Thoracic aorta (tissue), 2 donors: ENCODE results near the gene ENOX2. TPM values are rescaled to one million over a fixed set of nuclear protein-coding genes. Genes with fewer than 3 reads are reported as not detected.

Experiments used
- ATAC-seq: fragments of 150-250 bp; one replicate; pipeline ENCODE4 v1.8.0; 2017; ENCODE audit warnings: low read depth; ENCODE audit not compliant: insufficient number of reproducible peaks, low FRiP score
- DNase-seq: peaks from one replicate; pipeline ENCODE4 v3.0.0-alpha.2; 2020; ENCODE audit warnings: low spot score
- H3K27ac ChIP-seq, 2 donors: fragments of 200-600 bp; sonication (generic); 1 replicate in 1 of 2; 2 replicates in 1 of 2; pipeline ENCODE4 v1.5.1; 2016; ENCODE audit warnings: mild to moderate bottlenecking in 2 of 2, moderate library complexity in 2 of 2
- H3K27me3 ChIP-seq: fragments of 200-600 bp; sonication (generic); replicated peaks from 2 replicates; pipeline ENCODE4 v1.6.0; 2016; ENCODE audit warnings: mild to moderate bottlenecking; ENCODE audit not compliant: insufficient read depth
- H3K36me3 ChIP-seq: fragments of 200-600 bp; sonication (generic); one replicate; pipeline ENCODE4 v1.5.1; 2016
- H3K4me1 ChIP-seq, 2 donors: fragments of 200-600 bp; sonication (generic); 1 replicate in 1 of 2; 2 replicates in 1 of 2; pipeline versions ENCODE4 v1.5.1 to v1.6.0; 2016; ENCODE audit warnings: low read depth in 2 of 2, mild to moderate bottlenecking in 1 of 2; ENCODE audit not compliant: control insufficient read depth in 1 of 2
- H3K4me3 ChIP-seq: fragments of 200-600 bp; sonication (generic); 2 replicates; pipeline ENCODE4 v1.5.1; 2016; ENCODE audit warnings: mild to moderate bottlenecking
- H3K9me3 ChIP-seq: fragments of 200-600 bp; sonication (generic); 2 replicates; pipeline ENCODE4 v1.5.1; 2016
- total RNA-seq, 2 donors: library from RNA; depleted of rRNA; stranded (reverse); fragments of >200 nt; gene quantifications; one replicate each; pipeline versions ENCODE4 v1.1.0 to v1.2.3, GENCODE V29; 2016
- TF ChIP-seq, protein P1 (sequence below): fragments of 200-600 bp; sonication (generic); IDR thresholded peaks from one replicate; pipeline ENCODE4 v1.5.1; 2019; ENCODE audit warnings: antibody characterized with exemption

The ENOX2 gene
- total RNA-seq, 2 donors from 2014 or later, result 17.9 to 28.7 TPM

DNA sequence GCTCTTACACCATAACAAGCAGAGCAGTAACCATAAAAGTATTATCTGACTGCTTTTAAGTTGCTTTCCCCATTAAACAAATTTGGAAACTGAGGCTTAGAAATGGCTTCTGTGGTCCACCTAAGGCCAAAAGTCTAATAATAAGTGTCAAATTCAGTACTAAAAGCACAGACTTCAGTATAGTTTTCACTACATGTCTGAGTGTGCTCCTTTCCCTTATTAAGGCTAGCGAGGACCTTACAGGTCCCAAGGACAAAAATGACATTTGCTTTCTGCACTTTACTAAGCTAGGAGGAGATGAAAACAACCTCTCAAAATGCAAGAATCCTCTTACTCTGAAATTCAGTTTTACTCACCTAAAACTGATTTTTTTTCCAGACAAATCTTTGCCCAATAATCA, 127.2 kb downstream of the ENOX2 start:
- no peak overlapping the region for H3K4me3 ChIP-seq
- H3K9me3 ChIP-seq, result no peaks in the 10 kb centered on the region
- no peaks in the 10 kb centered on the region for H3K4me1 ChIP-seq
- TF ChIP-seq, protein P1, sequence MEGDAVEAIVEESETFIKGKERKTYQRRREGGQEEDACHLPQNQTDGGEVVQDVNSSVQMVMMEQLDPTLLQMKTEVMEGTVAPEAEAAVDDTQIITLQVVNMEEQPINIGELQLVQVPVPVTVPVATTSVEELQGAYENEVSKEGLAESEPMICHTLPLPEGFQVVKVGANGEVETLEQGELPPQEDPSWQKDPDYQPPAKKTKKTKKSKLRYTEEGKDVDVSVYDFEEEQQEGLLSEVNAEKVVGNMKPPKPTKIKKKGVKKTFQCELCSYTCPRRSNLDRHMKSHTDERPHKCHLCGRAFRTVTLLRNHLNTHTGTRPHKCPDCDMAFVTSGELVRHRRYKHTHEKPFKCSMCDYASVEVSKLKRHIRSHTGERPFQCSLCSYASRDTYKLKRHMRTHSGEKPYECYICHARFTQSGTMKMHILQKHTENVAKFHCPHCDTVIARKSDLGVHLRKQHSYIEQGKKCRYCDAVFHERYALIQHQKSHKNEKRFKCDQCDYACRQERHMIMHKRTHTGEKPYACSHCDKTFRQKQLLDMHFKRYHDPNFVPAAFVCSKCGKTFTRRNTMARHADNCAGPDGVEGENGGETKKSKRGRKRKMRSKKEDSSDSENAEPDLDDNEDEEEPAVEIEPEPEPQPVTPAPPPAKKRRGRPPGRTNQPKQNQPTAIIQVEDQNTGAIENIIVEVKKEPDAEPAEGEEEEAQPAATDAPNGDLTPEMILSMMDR, result no peak
- no peak for DNase-seq
- no peaks in the 10 kb centered on the region for H3K27me3 ChIP-seq
- H3K36me3 ChIP-seq, result no peaks in the 10 kb centered on the region
- H3K27ac ChIP-seq, result no peak overlapping the region
- ATAC-seq, result no peak

DNA sequence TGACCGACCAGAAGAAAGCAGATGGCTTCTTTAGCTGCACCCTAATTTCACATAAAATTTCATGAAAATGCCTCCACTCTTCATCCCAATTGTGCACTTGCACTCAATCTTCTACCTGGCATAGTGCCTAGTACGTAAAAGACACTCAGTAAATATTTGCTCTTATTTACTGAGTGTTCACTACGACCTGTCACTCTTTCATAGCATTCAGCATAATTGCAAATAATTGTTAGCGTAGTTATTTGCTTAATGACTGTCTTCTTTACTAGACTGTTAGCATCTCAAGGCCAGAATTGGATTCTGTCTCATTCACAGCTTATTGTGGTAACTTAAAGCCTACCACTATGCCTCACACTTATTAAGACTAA, 130.2 kb downstream of the ENOX2 start:
- no peaks in the 10 kb centered on the region for H3K4me1 ChIP-seq
- TF ChIP-seq, protein P1, result no peak
- H3K36me3 ChIP-seq, result no peaks in the 10 kb centered on the region
- H3K27ac ChIP-seq, result no peak overlapping the region
- ATAC-seq, result no peak
- no peak overlapping the region for H3K4me3 ChIP-seq
- no peaks in the 10 kb centered on the region for H3K27me3 ChIP-seq
- H3K9me3 ChIP-seq, result no peaks in the 10 kb centered on the region
- no peak for DNase-seq

DNA sequence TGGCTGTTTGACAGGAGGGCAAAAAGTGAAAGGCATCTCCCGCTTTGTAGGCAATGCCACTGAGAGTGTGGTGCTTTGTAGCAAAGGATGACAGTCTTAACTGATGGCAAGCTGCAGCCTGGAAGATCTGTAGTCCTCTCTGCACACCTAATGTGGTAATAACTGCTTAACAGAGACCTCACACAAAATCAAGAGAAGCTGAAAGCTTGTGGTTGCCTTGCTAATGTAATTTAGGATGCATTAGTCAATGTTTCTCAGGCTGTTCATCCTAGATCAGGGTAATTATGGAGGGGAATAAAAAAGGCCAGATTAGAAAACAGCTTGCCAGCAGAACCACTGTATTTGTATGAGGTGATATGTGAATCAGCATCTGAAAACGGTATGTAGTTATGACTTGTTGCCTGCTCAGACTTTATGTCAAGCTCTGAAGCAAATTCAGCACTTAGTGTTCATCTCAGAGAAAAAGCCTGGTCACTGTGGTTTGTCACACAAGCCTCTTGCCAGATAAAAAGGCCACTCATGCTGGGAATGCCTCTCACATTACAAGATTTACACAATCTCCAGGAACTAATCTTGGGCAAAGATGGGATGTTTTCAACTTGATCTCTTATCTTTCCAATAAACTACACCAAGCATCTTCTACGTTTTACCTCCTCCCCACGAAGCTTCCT, 130.8 kb downstream of the ENOX2 start:
- Histone ChIP-seq H3K4me3 (no peak overlapping the region), H3K27ac (no peak overlapping the region), H3K4me1 (no peaks in the 10 kb centered on the region), H3K36me3 (no peaks in the 10 kb centered on the region), H3K9me3 (no peaks in the 10 kb centered on the region), H3K27me3 (no peaks in the 10 kb centered on the region)
- ATAC-seq (no peak), DNase-seq (no peak)
- TF ChIP-seq, protein P1, result no peak

DNA sequence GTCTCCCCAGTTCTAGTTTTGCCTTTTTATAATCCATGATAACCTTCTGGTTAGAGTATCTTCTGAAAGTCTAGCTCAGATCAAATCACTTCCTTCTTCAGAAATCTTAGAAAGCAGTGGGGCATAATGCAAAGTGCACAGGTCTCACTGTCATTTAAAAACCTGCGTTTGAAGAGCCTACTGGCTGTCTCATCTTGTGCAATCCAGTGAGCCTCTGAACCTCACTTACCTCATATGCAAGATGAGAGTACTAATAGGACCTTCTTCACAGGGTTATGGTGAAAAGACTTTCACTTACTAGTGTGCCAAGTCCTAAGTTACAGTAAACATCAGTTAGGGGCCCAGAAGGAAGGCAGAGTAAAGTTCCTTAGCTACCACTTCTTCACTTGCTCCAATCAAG, 131.4 kb downstream of the ENOX2 start:
- no peak for DNase-seq
- ATAC-seq, result no peak
- H3K27me3 ChIP-seq, result no peaks in the 10 kb centered on the region
- no peaks in the 10 kb centered on the region for H3K4me1 ChIP-seq
- TF ChIP-seq, protein P1, result no peak
- H3K27ac ChIP-seq, result no peak overlapping the region
- H3K4me3 ChIP-seq, result no peak overlapping the region
- H3K9me3 ChIP-seq, result no peaks in the 10 kb centered on the region
- no peaks in the 10 kb centered on the region for H3K36me3 ChIP-seq

DNA sequence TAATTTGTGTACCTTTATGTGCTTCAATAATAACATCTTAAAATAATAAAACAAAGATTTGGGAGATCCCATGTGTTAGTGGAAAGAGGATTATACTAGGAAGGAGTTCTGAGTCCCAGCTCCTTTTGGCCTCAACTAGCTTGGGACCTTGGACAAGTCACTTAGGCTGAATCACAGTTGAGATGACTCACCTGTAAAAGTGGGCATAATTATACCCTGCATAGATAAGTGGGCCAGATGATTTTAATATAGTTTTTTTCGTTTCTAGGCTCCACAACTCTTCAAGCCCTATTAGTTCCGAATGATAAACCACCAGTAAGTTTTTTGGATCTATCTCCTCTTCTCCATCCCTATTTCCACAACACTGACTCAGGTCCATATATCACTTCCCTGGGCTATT, 131.8 kb downstream of the ENOX2 start:
- H3K36me3 ChIP-seq, result no peaks in the 10 kb centered on the region
- no peak for DNase-seq
- H3K4me1 ChIP-seq, result no peaks in the 10 kb centered on the region
- TF ChIP-seq, protein P1, result no peak
- no peaks in the 10 kb centered on the region for H3K9me3 ChIP-seq
- no peak for ATAC-seq
- H3K27ac ChIP-seq, result no peak overlapping the region
- H3K27me3 ChIP-seq, result no peaks in the 10 kb centered on the region
- H3K4me3 ChIP-seq, result no peak overlapping the region
